Measurements from ENCODE around the gene ATP9A. TPM values are rescaled to one million over a fixed set of nuclear protein-coding genes. Genes with fewer than 3 reads are reported as not detected.
"Not testable (repeated sequence)": the region's sequence is repeated elsewhere in the genome, so short reads cannot be mapped to it uniquely, and the experiment has no call there.

Gene ATP9A
- total RNA-seq, 1 donor from 2014 or later, result 25.2 TPM

- no peak for DNase-seq
- Histone ChIP-seq H3K4me3 (no peak overlapping the region), H3K27me3 (ENCODE audit: low read depth) (no peaks in the 10 kb centered on the region), H3K27ac (replicated peaks) (no peak overlapping the region), H3K36me3 (peaks cover 32% of the 10 kb centered on the region), H3K9me3 (replicated peaks) (no peaks in the 10 kb centered on the region), H3K4me1 (no peaks in the 10 kb centered on the region)
- no peak for TF ChIP-seq CTCF (IDR thresholded peaks at IDR 0.05; ENCODE audit: borderline replicate concordance)
- intact Hi-C loops (cut with micrococcal nuclease), result no loop called here
Measured at GRCh38 chr20:51688600-51689244, 79.5 kb downstream of the ATP9A start.

- intact Hi-C loops (cut with micrococcal nuclease), result no loop called here
- Histone ChIP-seq H3K9me3 (replicated peaks) (no peaks in the 10 kb centered on the region), H3K36me3 (peaks cover 32% of the 10 kb centered on the region), H3K27me3 (ENCODE audit: low read depth) (no peaks in the 10 kb centered on the region), H3K4me3 (no peak overlapping the region), H3K27ac (replicated peaks) (no peak overlapping the region), H3K4me1 (no peaks in the 10 kb centered on the region)
- no peak for TF ChIP-seq CTCF (IDR thresholded peaks at IDR 0.05; ENCODE audit: borderline replicate concordance)
- no peak for DNase-seq
Measured at GRCh38 chr20:51687630-51688029, 80.6 kb downstream of the ATP9A start.

GRCh38 chr20:51687108-51687507, 81.1 kb downstream of the ATP9A start:
- H3K9me3 ChIP-seq (replicated peaks), result no peaks in the 10 kb centered on the region
- intact Hi-C loops (cut with micrococcal nuclease), result no loop called here
- no peaks in the 10 kb centered on the region for H3K27me3 ChIP-seq (ENCODE audit: low read depth)
- H3K27ac ChIP-seq (replicated peaks), result no peak overlapping the region
- H3K4me1 ChIP-seq, result no peaks in the 10 kb centered on the region
- no peak for TF ChIP-seq CTCF (IDR thresholded peaks at IDR 0.05; ENCODE audit: borderline replicate concordance)
- H3K4me3 ChIP-seq, result no peak overlapping the region
- no peak for DNase-seq
- H3K36me3 ChIP-seq, result peaks cover 32% of the 10 kb centered on the region

GRCh38 chr20:51685494-51685893, 82.7 kb downstream of the ATP9A start:
- H3K27ac ChIP-seq (replicated peaks); DNase-seq; H3K4me3 ChIP-seq; H3K4me1 ChIP-seq; intact Hi-C loops (cut with micrococcal nuclease); H3K9me3 ChIP-seq (replicated peaks); H3K27me3 ChIP-seq (ENCODE audit: low read depth): not testable (repeated sequence)
- peaks cover 25% of the 10 kb centered on the region for H3K36me3 ChIP-seq

GRCh38 chr20:51680067-51680749, 88.0 kb downstream of the ATP9A start:
- H3K27me3 ChIP-seq (ENCODE audit: low read depth), result no peaks in the 10 kb centered on the region
- H3K4me3 ChIP-seq, result no peak overlapping the region
- intact Hi-C loops (cut with micrococcal nuclease), result no loop called here
- DNase-seq, result no peak
- no peaks in the 10 kb centered on the region for H3K9me3 ChIP-seq (replicated peaks)
- no peak overlapping the region for H3K27ac ChIP-seq (replicated peaks)
- no peak for TF ChIP-seq CTCF (IDR thresholded peaks at IDR 0.05; ENCODE audit: borderline replicate concordance)
- no peaks in the 10 kb centered on the region for H3K4me1 ChIP-seq
- peaks cover 11% of the 10 kb centered on the region for H3K36me3 ChIP-seq

- Histone ChIP-seq H3K4me1 (no peaks in the 10 kb centered on the region), H3K9me3 (replicated peaks) (no peaks in the 10 kb centered on the region), H3K36me3 (peaks cover 17% of the 10 kb centered on the region), H3K4me3 (no peak overlapping the region), H3K27ac (replicated peaks) (no peak overlapping the region), H3K27me3 (ENCODE audit: low read depth) (no peaks in the 10 kb centered on the region)
- DNase-seq, result no peak
- TF ChIP-seq CTCF (IDR thresholded peaks at IDR 0.05; ENCODE audit: borderline replicate concordance), result no peak
- intact Hi-C loops (cut with micrococcal nuclease), result no loop called here
Measured at GRCh38 chr20:51679254-51679921, 88.8 kb downstream of the ATP9A start.
